HL-60 (cell line): Measurements from ENCODE around the gene CFAP74.

Source experiments
- DNase-seq, 2 experiments: peaks; one replicate each; pipeline ENCODE4 v3.0.0-alpha.2; 2010 to 2020; ENCODE audit warnings: low read depth in 1 of 2, low spot score in 1 of 2
- H3K27ac ChIP-seq: fragments of 250-450 bp; sonication (Bioruptor Pico); replicated peaks from 2 replicates; pipeline ENCODE4 v1.5.1; 2020; ENCODE audit warnings: mild to moderate bottlenecking, moderate library complexity
- H3K27me3 ChIP-seq: fragments of 250-450 bp; sonication (Bioruptor Pico); 2 replicates; pipeline ENCODE4 v1.5.1; 2021; ENCODE audit warnings: mild to moderate bottlenecking, moderate library complexity; ENCODE audit not compliant: insufficient read depth, poor library complexity, severe bottlenecking
- H3K4me3 ChIP-seq: replicated peaks from 2 replicates; pipeline ENCODE4 v1.5.1; 2011; ENCODE audit warnings: mild to moderate bottlenecking, control low read depth, low read length; ENCODE audit not compliant: insufficient read depth
- CTCF ChIP-seq: IDR thresholded peaks from one replicate; pipeline ENCODE4 v1.5.1; 2011; ENCODE audit warnings: low read length, control low read depth, inconsistent platforms; ENCODE audit not compliant: insufficient read depth
- GABPA ChIP-seq: IDR thresholded peaks from 2 replicates; pipeline ENCODE4 v1.6.1; 2012; ENCODE audit warnings: low read depth
- POLR2AphosphoS5 ChIP-seq: IDR thresholded peaks from 2 replicates; pipeline ENCODE4 v1.6.1; 2012; ENCODE audit warnings: low read depth
- SPI1 ChIP-seq: IDR thresholded peaks from 2 replicates; pipeline ENCODE4 v1.6.1; 2012; ENCODE audit warnings: low read depth, mild to moderate bottlenecking, borderline replicate concordance
- TF ChIP-seq, protein P1 (sequence below): IDR thresholded peaks from 2 replicates; pipeline ENCODE4 v1.6.1; 2012; ENCODE audit warnings: low read depth; ENCODE audit not compliant: insufficient replicate concordance

CFAP74 gene

GRCh38 chr1:2046174-2046917 lies 42.8 kb upstream of the CFAP74 start:
- Histone ChIP-seq H3K27ac (no peak overlapping the region), H3K27me3 (peaks cover 34% of the 10 kb centered on the region), H3K4me3 (no peak overlapping the region)
- TF ChIP-seq CTCF (peak; percentile 44), SPI1 (no peak), POLR2AphosphoS5 (no peak)
- DNase-seq, result peak; percentile 30 to 55

DNA sequence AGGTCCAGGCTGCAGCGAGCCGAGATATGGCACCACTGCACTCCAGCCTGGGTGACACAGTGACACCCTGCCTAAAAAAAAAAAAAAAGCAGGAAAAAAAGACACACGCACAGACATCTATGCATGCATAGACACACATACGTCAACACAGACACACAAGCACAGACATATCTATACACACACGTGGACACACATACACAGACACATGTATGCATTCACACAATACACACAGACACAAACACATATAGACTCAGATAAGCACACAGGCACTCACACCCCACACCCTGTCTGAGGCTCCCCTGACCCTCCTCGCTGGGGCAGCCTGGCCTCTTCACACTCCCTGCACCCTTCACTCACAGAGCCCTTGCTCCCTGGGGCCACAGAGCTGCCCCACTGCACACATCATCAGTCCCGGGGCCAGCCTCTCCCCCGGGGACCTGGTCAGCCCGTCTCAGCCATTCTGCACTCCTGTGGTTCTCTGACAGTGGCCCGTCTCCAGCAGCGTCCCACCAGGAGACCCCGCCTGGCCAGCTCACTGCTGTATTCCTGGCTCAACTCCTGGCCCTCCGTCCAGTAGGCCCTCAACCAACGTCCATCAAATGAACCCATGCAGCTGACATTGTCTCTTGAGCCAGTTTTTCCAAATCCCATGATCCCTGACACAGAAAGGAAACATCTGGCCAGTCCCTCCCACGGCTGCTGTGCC lies 42.0 kb upstream of the CFAP74 start:
- DNase-seq, result no peak
- peaks cover 29% of the 10 kb centered on the region for H3K27me3 ChIP-seq
- H3K27ac ChIP-seq, result no peak overlapping the region
- TF ChIP-seq CTCF (no peak), GABPA (no peak), SPI1 (no peak), POLR2AphosphoS5 (no peak)
- TF ChIP-seq, protein P1, sequence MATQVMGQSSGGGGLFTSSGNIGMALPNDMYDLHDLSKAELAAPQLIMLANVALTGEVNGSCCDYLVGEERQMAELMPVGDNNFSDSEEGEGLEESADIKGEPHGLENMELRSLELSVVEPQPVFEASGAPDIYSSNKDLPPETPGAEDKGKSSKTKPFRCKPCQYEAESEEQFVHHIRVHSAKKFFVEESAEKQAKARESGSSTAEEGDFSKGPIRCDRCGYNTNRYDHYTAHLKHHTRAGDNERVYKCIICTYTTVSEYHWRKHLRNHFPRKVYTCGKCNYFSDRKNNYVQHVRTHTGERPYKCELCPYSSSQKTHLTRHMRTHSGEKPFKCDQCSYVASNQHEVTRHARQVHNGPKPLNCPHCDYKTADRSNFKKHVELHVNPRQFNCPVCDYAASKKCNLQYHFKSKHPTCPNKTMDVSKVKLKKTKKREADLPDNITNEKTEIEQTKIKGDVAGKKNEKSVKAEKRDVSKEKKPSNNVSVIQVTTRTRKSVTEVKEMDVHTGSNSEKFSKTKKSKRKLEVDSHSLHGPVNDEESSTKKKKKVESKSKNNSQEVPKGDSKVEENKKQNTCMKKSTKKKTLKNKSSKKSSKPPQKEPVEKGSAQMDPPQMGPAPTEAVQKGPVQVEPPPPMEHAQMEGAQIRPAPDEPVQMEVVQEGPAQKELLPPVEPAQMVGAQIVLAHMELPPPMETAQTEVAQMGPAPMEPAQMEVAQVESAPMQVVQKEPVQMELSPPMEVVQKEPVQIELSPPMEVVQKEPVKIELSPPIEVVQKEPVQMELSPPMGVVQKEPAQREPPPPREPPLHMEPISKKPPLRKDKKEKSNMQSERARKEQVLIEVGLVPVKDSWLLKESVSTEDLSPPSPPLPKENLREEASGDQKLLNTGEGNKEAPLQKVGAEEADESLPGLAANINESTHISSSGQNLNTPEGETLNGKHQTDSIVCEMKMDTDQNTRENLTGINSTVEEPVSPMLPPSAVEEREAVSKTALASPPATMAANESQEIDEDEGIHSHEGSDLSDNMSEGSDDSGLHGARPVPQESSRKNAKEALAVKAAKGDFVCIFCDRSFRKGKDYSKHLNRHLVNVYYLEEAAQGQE, result no peak
- H3K4me3 ChIP-seq, result no peak overlapping the region

- DNase-seq, result peak; percentile 50
- TF ChIP-seq CTCF, result no peak
- TF ChIP-seq SPI1, result peak; percentile 35; the same call in 1 of the 2 replicates
- TF ChIP-seq, protein P1, result no peak
- Histone ChIP-seq H3K27ac (no peak overlapping the region), H3K27me3 (peaks cover 27% of the 10 kb centered on the region), H3K4me3 (no peak overlapping the region)
Observed at GRCh38 chr1:2044510-2045319, 41.1 kb upstream of the CFAP74 start.
